Activated CD8-positive, alpha-beta memory T cell treated with anti-CD3 and anti-CD28 coated beads for 1 hour (primary cell): ENCODE measurements around the gene EVC2.

Experiments used
- DNase-seq, 2 donors: peaks; one replicate each; pipeline ENCODE4 v3.0.0-alpha.2; 2020; ENCODE audit warnings: low read depth in 1 of 2; ENCODE audit errors: extremely low read depth in 1 of 2

EVC2 gene

GRCh38 chr4:5712517-5712916 lies 4.2 kb upstream of the EVC2 start:
- no peak for DNase-seq

- no peak for DNase-seq
Observed at GRCh38 chr4:5711479-5712184, 3.3 kb upstream of the EVC2 start.

- DNase-seq = peak in 1 of 2 donors; percentile 12
Observed at GRCh38 chr4:5710961-5711478, 2.7 kb upstream of the EVC2 start, which contains the start of gene EVC. Gene EVC (plus strand): TSS chr4:5711201. CDS start chr4:5711381, 180 bp downstream.

- no peak for DNase-seq
Observed at GRCh38 chr4:5710065-5710960, 2.0 kb upstream of the EVC2 start.

- DNase-seq = no peak
Observed at GRCh38 chr4:5709207-5709575, 832 bp upstream of the EVC2 start.

GRCh38 chr4:5707778-5708448 lies 446 bp downstream of the EVC2 start:
- DNase-seq = no peak

- no peak for DNase-seq
Observed at GRCh38 chr4:5707366-5707765, 993 bp downstream of the EVC2 start.

- DNase-seq = no peak
Observed at GRCh38 chr4:5706486-5707290, 1.7 kb downstream of the EVC2 start.

GRCh38 chr4:5705647-5706320 lies 2.6 kb downstream of the EVC2 start:
- no peak for DNase-seq

GRCh38 chr4:5704276-5704675 lies 4.1 kb downstream of the EVC2 start:
- no peak for DNase-seq

- DNase-seq = no peak
Observed at GRCh38 chr4:5703831-5704230, 4.5 kb downstream of the EVC2 start.

GRCh38 chr4:5701971-5702370 lies 6.4 kb downstream of the EVC2 start:
- DNase-seq = no peak

- DNase-seq = no peak
Observed at GRCh38 chr4:5700459-5700858, 7.9 kb downstream of the EVC2 start.

- no peak for DNase-seq
Observed at GRCh38 chr4:5696341-5696740, 12.0 kb downstream of the EVC2 start.

GRCh38 chr4:5693871-5694270 lies 14.5 kb downstream of the EVC2 start:
- DNase-seq = no peak

- no peak for DNase-seq
Observed at GRCh38 chr4:5691491-5692132, 16.7 kb downstream of the EVC2 start.

- no peak for DNase-seq
Observed at GRCh38 chr4:5689065-5689464, 19.3 kb downstream of the EVC2 start.

- no peak for DNase-seq
Observed at GRCh38 chr4:5686338-5686737, 22.0 kb downstream of the EVC2 start.

- DNase-seq = no peak
Observed at GRCh38 chr4:5685296-5685695, 23.1 kb downstream of the EVC2 start.
